Stimulated activated CD4-positive, alpha-beta T cell treated with anti-CD3 and anti-CD28 coated beads, Interleukin-1b, Interleukin-23, amount 100 ng/mL, for 24 hours (primary cell): Measurements from ENCODE around the gene MIPOL1.
"Not testable (repeated sequence)": the region's sequence is repeated elsewhere in the genome, so short reads cannot be mapped to it uniquely, and the experiment has no call there.

Experiments used
- DNase-seq, 4 experiments: peaks; one replicate each; pipeline ENCODE4 v3.0.0-alpha.2; 2020; ENCODE audit warnings: low read depth in 4 of 4, low spot score in 1 of 4

The MIPOL1 gene

DNA sequence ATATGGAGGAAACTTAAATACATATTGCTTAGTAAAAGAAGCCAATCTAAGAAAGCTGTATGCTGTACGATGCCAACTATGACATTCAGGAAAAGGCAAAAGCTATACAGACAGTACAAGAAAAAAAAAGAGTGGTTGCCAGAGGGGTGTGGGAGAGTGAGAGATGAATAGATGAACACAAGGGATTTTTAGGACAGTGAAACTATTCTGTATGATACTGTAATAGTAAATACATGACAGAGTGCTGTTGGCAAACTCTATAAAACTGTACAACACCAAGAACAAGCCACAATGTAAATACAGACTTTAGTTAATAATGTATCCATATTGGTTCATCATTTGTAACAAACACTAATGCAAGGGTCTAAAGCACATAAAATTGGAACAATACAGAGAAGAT, 10.9 kb upstream of the MIPOL1 start:
- DNase-seq = no peak

DNA sequence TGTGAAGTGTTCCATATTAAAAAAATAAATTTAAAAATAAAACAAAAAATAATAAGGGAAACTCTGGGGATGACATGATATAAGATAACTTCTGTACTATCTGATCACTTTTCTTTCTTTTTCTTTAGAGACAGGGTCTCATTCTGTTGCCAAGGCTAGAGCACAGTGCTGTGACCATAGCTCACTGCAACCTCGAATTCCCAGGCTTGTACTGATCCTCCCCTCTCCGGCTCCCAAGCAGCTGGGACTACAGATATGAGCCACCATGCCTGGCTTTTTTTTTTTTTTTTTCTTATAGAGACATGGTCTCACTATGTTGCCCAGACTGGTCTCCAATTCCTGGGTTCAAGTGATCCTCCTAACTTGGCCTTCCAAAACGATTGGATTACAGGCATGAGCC, 10.4 kb upstream of the MIPOL1 start:
- no peak for DNase-seq

DNA sequence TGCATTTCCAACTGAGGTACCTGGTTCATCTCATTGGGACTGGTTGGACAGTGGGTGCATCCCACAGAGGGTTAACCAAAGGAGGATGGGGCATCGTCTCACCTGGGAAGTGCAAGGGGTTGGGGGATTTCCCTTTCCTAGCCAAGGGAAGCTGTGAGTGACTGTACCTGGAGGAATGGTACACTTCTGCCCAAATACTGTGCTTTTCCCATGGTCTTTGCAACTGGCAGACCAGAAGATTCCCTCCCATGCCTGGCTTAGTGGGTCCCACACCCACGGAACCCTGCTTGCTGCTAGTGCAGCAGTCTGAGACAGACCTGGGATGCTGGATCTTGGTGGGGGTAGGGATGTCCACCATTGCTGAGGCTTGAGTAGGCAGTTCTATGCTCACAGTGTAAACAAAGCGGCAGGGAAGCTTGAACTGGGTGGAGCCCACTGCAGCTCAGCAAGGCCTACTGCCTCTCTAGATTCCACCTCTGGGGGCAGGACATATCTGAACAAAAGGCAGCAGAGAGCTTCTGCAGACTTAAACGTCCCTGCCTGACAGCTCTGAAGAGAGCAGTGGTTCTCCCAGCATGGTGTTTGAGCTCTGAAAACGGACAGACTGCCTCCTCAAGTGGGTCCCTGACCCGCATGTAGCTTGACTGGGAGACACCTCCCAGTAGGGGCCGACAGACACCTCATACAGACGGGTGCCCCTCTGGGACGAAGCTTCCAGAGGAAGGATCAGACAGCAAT, 9.7 kb upstream of the MIPOL1 start:
- not testable (repeated sequence) for DNase-seq

DNA sequence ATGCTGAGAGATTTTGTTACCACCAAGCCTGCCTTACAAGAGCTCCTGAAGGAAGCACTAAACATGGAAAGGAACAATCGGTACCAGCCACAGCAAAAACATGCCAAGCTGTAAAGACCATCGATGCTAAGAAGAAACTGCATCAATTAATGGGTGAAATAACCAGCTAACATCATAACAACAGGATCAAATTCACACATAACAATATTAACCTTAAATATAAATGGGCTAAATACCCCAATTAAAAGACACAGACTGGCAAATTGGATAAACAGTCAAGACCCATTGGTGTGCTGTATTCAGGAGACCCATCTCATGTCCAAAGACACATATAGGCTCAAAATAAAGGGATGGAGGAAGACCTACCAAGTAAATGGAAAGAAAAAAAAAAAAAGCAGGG, 8.0 kb upstream of the MIPOL1 start:
- not testable (repeated sequence) for DNase-seq

DNA sequence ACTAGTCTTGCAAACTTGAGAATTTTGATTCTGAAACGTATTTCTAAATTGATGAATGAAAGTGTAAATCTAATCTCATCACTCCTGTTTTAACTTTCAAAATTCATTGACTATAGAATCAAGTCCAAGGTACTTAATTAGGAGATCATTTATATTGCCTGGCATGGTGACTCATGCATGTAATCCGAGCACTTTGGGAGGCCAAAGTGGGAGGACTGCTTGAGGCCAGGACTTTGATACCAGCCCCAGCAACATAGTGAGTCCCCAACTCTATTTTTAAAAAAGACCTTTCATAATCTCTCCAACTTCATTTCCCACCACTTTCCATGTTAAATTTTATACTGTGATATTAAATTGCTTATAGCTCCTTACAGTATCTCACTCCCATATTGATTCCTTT, 3.0 kb upstream of the MIPOL1 start:
- DNase-seq = no peak

DNA sequence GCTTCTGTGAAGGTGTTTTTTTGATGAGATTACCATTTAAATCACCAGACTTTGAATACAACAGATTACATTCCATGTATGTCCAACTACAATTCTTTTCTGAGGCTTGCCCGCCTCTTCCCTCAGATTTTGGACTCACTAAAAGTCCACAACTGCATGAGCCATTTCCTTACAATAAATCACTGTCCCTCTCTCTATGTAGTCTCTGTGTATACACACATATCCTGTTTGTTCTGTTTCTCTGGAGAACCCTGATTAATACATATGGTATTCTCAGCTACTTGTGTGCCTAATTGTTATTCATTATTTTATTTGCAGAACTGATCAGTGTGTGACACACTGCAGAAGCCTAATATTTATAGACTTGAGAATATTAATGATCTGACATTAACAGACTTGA, 2.4 kb upstream of the MIPOL1 start:
- no peak for DNase-seq

DNA sequence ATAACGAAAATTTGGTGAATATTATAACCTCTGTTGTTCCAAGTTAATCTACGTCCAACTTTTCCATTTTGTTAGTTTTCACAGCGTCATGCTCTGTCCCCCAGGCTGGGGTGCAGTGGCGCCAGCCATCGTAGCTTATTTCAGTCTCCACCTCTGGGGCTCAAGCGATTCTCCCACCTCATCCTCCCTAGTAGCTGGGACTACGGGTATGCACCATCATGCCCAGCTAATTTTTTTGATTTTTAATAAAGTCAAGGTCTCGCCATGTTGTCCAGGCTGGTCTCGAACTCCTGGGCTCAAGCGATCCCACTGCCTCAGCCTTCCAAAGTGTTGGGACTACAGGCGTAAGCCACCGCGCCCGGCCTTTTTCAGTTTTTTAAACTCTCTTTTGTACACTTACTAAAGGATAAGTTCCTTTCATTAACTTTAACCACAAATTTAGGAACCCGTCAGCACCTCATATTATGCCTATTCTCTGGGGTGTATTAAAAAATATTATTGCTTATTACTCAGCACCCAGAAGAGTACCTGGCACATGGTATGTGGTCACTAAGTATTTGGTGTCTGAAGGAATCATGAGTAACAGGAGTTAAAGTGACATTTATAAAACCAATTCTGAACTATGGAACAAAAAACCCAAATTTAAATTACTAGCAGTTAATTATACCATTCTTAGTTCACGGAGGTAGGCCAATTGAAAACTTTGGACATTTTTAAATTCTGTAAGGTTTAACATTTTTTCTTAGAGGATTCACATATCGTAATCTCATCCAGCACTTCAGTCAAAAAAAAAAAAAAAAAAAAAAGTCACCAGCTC, 925 bp upstream of the MIPOL1 start:
- DNase-seq = no peak

DNA sequence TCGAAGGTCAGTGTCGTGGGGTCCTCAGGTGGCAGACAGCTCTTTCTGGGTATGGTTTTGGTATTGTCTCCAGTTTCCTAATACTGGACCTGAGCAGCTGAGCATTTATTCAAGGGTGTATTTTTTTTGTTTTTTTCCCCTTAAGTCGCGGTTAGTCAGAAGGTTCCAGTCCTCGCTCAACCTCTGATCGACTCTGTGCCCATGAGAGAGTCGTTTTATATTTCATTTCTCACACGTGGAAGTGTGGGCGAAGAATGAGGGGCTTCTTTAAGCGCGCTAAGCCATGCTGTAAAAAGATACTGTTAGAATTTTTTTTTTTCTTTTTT, 499 bp downstream of the MIPOL1 start:
- no peak for DNase-seq

DNA sequence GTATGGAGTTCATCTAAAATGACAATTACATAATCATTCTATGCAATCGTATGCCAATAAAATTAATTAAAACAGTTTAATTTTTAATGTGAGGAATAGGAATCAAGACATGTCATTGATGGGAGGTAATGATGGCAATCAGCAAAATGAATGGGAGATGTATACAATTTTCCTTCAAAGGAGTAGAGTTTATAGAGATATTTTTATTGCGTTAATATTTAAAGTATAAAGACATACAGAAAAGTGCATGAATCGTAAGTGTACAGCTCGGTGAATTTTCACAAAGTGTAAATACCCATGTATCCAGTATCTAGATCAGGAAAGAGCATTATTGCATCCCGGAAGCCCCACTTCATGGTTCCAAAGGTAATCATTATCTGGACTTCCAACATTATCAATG, 1.2 kb downstream of the MIPOL1 start:
- DNase-seq = no peak

DNA sequence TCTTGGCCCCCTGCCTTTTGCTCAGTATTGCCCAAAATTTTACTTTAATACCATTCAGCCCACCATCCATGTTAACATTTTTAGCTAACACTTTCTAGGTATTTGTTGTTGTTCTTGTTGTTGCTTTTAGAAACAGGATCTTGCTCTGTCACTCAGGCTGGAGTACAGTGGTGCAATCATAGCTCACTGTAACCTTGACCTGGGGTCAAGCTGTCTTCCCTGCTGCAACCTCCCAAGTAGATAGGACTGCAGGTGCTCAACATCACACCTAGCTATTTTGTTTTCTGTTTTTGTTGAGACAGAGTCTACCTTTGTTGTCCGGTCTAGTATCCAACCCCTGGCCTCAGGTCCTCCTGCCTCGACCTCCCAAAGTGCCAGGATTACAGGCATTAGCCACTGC, 4.0 kb downstream of the MIPOL1 start:
- no peak for DNase-seq

DNA sequence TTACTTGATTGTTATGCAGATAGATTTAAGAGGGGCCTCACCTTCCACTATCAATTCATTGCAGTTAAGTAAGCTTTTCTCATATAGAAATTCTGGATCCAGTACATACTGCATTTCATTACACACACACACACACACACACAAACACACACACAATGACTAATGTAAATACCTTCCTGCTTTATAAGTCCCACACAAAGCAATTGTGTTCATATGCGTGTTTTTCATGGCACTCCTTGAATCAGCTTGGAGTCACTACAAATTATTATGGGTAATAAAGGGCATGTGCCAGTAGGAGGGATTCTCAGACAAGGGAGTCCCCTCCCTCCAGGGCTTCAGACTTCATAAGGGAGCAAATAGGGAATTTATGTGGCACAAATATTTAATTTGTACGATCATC, 4.5 kb downstream of the MIPOL1 start:
- DNase-seq = no peak

DNA sequence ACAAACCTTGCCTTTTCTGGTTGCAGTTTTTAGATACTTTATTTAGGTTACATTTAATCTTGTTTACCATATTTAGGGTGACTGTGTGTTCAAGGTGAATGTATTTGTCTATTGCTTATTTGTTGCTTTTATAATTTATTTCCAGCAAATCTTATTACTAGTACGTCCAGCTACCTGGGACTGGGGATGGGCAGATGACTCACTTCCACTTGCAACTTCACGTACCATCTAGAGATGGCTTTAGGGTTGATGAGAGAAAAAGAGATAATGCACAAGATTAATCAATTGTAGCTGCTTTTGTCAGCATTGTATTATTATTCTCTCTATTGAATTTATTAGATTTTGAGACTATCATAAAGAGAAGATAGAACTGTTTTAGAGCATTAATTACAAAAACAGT, 5.1 kb downstream of the MIPOL1 start:
- DNase-seq = no peak

DNA sequence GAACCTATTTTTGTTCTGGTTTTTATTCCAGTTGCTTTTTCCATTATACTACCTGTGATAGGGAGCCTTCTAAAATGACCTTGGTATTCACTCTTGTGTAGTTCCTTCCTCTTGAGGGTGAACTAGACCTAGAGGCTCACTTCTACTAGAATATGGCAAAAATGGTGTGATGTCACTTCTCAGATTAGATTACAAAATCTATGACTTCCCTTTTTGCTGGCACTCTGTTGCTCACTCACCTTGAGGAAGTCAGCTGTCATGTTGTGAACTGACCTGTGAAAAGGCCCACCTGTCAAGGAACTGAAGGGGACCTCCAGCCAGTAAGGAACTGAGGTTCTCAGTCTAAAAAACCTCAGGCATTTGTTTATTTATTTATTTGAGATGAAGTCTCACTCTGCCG, 5.7 kb downstream of the MIPOL1 start:
- DNase-seq = no peak

DNA sequence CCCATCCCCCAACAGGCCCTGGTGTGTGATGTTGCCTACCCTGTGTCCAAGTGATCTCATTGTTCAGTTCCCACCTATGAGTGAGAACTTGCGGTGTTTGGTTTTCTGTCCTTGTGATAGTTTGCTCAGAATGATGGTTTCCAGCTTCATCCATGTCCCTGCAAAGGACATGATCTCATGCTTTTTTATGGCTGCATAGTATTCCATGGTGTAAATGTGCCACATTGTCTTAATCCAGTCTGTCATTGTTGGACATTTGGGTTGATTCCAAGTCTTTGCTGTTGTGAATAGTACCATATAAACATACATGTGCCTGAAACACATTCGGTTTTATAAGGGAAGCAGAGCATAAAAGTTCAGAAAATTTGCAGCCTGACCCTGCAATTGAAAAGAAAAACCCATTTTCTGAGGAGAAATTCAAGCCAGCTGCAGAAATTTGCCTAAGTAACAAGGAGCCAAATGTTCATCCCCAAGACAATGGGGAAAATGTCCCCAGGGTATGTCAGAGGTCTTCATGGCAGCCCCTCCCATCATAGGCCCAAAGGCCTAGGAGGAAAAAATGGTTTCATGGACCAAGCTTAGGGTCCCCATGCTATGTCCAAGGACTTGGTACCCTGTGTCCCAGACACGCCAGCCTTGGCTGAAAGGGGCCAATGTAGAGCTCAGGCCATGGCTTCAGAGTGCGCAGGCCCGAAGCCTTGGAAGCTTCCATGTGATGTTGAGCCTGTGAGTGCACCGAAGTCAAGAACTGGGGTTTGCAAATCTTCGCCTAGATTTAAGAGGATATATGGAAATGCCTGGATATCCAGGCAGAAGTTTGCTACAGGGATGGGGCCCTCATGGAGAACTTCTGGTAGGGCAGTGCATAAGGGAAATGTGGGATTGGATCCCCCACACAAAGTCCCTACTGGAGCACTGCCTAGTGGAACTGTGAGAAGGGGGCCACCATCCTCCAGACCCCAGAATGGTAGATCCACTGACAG, 8.2 kb downstream of the MIPOL1 start:
- not testable (repeated sequence) for DNase-seq

DNA sequence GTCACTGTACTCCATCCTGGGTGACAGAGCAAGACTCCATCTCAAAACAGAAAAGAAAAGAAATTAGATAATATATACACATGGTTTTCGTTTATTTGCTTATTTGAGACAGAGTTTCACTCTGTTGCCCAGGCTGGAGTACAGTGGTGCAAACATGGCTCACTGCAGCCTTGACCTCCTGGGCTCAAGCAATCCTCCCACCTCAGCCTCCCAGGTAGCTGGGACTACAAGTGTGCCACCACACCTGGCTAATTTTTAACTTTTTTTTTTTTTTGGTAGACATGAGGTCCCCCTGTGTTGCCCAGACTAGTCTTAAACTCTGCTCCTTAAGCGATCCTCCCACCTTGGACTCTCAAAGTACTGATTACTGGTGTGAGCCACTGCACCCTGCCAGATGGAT, 11.9 kb downstream of the MIPOL1 start:
- not testable (repeated sequence) for DNase-seq

DNA sequence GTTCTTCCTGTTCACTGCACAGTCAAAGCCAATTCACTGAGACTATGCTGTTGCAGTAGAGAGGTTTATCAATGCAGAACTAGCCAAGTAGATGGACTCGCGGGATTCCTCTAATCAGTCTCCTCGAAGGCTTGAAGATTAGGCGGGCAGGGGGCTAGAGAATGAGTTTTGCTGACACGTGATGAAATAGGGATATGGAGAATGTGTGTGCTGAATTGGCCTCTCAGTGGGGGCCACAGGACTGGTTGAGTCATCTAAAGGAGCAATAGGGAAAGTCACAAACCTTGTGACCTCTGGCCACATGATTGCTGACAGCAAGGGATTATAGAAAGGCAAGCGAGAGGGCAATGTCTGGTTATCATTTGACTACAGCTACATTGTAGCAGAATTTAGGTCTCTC, 12.7 kb downstream of the MIPOL1 start:
- DNase-seq = no peak

DNA sequence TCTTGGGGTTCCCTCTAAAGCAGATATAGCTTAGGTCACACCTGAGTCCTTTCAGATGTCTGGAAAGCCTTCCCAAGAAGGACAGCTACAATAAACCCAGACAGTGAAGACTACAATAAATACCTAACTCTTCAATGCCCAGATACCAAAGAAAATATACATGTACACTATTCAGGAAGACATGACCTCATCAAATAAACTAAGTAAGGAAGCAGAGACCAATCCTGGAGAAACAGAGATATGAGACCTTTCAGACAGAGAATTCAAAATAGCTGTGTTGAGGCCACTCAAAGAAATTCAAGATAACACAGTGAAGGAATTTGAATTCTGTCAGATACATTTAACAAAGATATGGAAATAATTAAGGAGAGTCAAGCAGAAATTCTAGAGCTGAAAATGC, 15.3 kb downstream of the MIPOL1 start:
- no peak for DNase-seq

DNA sequence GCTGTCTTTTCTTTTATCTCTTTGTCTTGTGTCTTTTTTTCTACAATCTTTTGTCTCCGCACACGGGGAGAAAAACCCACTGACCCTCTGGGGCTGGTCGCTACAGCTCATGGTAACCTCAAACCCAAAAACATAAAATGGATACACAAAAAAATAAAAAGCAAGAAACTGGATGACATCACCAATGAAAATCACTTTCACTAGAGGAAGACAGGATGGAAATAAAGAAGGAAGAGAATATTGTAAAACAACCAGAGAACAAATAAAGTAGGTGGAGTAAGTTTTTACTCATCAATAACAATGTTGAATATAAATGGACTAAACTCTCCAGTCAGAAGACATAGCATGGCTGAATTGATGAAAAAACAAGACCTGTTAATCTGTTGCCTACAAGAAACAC, 17.6 kb downstream of the MIPOL1 start:
- no peak for DNase-seq

DNA sequence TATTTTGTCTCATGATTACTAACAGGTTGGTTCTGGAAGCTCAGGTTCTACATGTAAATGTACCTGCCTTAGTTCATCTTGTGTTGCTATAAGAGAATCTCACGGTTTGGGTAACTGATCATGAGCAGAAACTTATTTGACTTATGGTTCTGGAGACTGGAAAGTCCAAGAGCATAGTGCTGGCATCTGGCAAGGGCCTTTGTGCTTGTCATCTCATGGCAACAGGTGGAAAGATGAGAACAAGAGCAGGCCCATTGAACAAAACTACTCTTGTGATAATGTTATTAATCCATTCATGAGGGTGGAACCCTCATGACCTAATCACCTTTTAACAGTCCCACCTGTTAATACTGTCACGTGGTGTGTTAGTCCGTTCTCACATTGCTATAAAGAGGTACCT, 23.3 kb downstream of the MIPOL1 start:
- DNase-seq = no peak

DNA sequence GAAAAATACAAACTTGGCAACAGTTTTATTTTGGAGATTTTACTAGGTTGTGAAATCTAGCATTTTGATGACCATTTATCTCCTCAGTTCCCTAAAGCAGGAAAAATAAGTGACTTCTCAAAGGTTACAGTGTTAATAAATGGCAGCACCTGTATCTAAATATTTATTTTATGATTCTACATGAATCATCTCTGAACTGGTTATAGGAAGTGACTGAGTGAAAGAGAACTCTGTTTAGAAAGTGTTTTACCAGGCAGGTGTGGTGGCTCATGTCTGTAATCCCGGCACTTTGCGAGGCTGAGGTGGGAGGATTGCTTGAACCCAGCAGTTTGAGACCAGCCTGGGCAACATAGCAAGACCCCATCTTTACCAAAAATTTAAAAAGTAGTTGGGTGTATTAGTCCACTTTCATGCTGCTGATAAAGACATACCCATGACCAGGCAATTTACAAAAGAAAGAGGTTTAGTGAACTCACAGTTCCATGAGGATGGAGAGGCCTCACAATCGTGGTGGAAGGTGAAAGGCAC, 26.3 kb downstream of the MIPOL1 start:
- DNase-seq = no peak

DNA sequence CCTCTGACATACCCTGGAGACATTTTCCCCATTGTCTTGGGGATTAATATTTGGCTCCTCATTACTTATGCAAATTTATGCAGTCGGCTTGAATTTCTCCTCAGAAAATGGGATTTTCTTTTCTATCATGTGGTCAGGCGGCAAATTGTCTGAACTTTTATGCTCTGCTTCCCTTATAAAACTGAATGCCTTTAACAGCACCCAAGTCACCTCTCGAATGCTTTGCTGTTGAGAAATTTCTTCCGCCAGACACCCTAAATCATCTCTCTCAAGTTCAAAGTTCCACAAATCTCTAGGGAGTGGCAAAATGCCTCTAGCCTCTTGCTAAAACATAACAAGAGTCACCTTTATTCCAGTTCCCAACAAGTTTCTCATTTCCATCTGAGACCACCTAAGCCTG, 27.9 kb downstream of the MIPOL1 start:
- not testable (repeated sequence) for DNase-seq
